ENCODE measurements around the gene CCDC30. TPM values are rescaled to one million over a fixed set of nuclear protein-coding genes. Genes with fewer than 3 reads are reported as not detected.

CCDC30 gene
- total and polyA plus RNA-seq, 9 of the 15 experiments (the other 6 are each of a cell fraction or from before 2014, with no cell fraction given) = 0.05 to 0.91 (median 0.24) TPM

DNA sequence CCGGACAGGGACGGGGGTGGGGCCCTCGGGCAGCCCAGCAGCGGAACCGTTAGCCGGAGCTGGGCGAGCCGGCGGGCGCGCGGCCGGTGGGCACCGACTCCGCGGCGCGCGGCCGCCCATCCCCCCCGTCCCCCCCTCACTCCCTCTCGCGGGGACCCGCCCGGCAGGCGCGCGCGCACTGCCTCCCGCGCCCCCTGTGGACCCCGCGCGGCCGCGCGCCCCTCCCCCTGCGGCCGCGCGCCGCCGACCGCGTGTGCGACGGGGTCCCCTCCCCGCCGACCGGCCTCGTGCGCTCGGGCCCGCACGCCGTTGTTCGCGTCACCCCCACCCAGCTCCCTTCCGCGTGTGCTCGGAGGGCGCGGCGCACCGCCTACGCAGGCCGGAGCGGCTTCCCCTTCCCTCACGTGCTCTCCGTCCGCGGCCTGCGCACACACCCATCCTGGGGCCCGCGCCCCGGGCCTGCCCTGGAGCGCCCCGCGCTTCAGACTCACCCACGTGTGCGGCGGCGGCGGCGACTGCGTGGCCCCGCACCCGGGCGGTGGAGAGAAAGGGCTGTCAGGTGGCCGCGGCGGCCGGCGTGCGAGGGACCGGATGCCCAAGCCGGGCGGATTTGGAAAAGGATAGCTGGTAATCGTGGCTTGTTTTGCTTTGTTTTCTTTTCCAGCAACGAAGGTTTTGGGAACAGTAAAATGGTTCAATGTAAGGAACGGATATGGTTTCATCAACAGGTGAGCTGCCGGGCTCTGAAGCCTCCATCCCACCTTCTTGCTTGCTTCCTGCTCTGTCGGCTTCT lies 219.8 kb downstream of the CCDC30 start (continued):
- TF ChIP-seq HBP1 (CRISPR knock-in tag; IDR thresholded peaks at IDR 0.05) = peak; percentile 41; the same call in 1 of the 2 replicates
- peak; percentile 84; the same call in 1 of the 2 replicates for TF ChIP-seq ZNF830 (CRISPR knock-in tag; IDR thresholded peaks at IDR 0.05)
- no peak for TF ChIP-seq THRA (IDR thresholded peaks at IDR 0.05)
- peak; percentile 58; the same call in 1 of the 2 replicates for TF ChIP-seq ZNF431 (CRISPR knock-in tag; IDR thresholded peaks at IDR 0.05)
- TF ChIP-seq, protein P1, sequence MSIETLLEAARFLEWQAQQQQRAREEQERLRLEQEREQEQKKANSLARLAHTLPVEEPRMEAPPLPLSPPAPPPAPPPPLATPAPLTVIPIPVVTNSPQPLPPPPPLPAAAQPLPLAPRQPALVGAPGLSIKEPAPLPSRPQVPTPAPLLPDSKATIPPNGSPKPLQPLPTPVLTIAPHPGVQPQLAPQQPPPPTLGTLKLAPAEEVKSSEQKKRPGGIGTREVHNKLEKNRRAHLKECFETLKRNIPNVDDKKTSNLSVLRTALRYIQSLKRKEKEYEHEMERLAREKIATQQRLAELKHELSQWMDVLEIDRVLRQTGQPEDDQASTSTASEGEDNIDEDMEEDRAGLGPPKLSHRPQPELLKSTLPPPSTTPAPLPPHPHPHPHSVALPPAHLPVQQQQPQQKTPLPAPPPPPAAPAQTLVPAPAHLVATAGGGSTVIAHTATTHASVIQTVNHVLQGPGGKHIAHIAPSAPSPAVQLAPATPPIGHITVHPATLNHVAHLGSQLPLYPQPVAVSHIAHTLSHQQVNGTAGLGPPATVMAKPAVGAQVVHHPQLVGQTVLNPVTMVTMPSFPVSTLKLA (conservative IDR thresholded peaks at IDR 0.05) = peak; percentile 98 to 100
- TF ChIP-seq HDAC6 (IDR thresholded peaks at IDR 0.05; ENCODE audit: low read depth, low read length) = no peak
- TF ChIP-seq PHF20 (IDR thresholded peaks at IDR 0.05; ENCODE audit: partially characterized antibody) = peak; percentile 34
- TF ChIP-seq MLX (CRISPR knock-in tag; conservative IDR thresholded peaks at IDR 0.05) = 0 out of 4 replicates have a peak, but pooled peaks of 1 of the 2 experiments have one; percentile 80
- no peak for TF ChIP-seq FOXK2 (conservative IDR thresholded peaks at IDR 0.05 in 1 of 2, IDR thresholded peaks at IDR 0.05 in 1 of 2; ENCODE audit: low read depth in 2 of 2)
- no peak for TF ChIP-seq ZBTB8A (IDR thresholded peaks at IDR 0.05; ENCODE audit: partially characterized antibody)
